T-helper 2 cell treated with Interferon-gamma antibody and Interleukin-4, amounts not matched to agents 5 μg/mL and 100 μg/mL, for 36 hours (primary cell): ENCODE data around the gene OR9Q2.

Experiments used
- DNase-seq: peaks from one replicate; pipeline ENCODE4 v3.0.0; 2021; ENCODE audit warnings: low spot score
- H3K27ac Mint-ChIP-seq: one replicate; pipeline ENCODE4 v1.8.0; 2021; ENCODE audit warnings: mild to moderate bottlenecking, mixed read lengths
- H3K27me3 Mint-ChIP-seq: one replicate; pipeline ENCODE4 v1.8.0; 2021; ENCODE audit warnings: low read depth, mixed read lengths
- H3K36me3 Mint-ChIP-seq: one replicate; pipeline ENCODE4 v1.8.0; 2021; ENCODE audit warnings: low read depth, mixed read lengths
- H3K4me1 Mint-ChIP-seq: one replicate; pipeline ENCODE4 v1.8.0; 2021; ENCODE audit warnings: low read depth, mixed read lengths
- H3K4me3 Mint-ChIP-seq: one replicate; pipeline ENCODE4 v1.8.0; 2022; ENCODE audit warnings: mild to moderate bottlenecking, moderate library complexity, mixed read lengths
- H3K9me3 Mint-ChIP-seq: one replicate; pipeline ENCODE4 v1.8.0; 2021; ENCODE audit warnings: mixed read lengths

Gene OR9Q2

GRCh38 chr11:58188770-58189169 lies at the start of gene OR9Q2:
Gene OR9Q2, plus strand, starts transcription at chr11:58189070. Its CDS starts 1,421 bp downstream, at chr11:58190491.
- Mint-ChIP-seq H3K4me3 (no peak within 1 kb of the TSS), H3K27me3 (no peaks in the 10 kb centered on the region), H3K9me3 (no peaks in the 10 kb centered on the region), H3K4me1 (no peaks in the 10 kb centered on the region), H3K36me3 (no peaks in the 10 kb centered on the region), H3K27ac (no peak within 1 kb of the TSS)
- DNase-seq, result no peak

- peaks cover 2% of the 10 kb centered on the region for H3K27me3 Mint-ChIP-seq
- no peak for DNase-seq
- H3K27ac Mint-ChIP-seq, result no peak overlapping the region
- H3K36me3 Mint-ChIP-seq, result no peaks in the 10 kb centered on the region
- peaks cover 4% of the 10 kb centered on the region for H3K9me3 Mint-ChIP-seq
- no peak overlapping the region for H3K4me3 Mint-ChIP-seq
- no peaks in the 10 kb centered on the region for H3K4me1 Mint-ChIP-seq
These were observed 46.1 kb upstream of the OR9Q2 start for GRCh38 chr11:58142761-58143160.

DNA sequence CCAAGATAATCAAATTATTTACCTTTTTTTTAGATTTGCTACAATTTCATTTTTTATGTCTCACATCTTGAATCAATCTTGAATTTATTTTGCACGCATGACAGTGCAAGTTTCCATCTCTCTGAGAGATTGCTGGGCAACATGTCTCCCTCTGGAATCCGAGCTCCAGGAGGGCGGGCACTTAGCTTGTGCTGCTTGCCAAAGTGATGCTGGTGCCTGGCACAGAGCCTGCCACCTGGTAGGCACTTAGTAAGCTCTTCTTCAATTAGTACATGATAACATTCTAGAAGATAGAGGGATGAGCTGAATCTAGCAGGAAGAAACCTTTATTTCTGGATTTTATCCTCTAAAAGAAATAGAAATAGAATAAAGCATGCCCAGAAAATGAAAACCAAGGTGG lies 36.1 kb upstream of the OR9Q2 start:
- Mint-ChIP-seq H3K27ac (no peak overlapping the region), H3K4me1 (no peaks in the 10 kb centered on the region), H3K27me3 (no peaks in the 10 kb centered on the region), H3K9me3 (no peaks in the 10 kb centered on the region), H3K36me3 (no peaks in the 10 kb centered on the region), H3K4me3 (no peak overlapping the region)
- no peak for DNase-seq

GRCh38 chr11:58164389-58164788 lies 24.5 kb upstream of the OR9Q2 start:
- Mint-ChIP-seq H3K27ac (no peak overlapping the region), H3K9me3 (no peaks in the 10 kb centered on the region), H3K4me3 (no peak overlapping the region), H3K36me3 (no peaks in the 10 kb centered on the region), H3K27me3 (peaks cover 3% of the 10 kb centered on the region), H3K4me1 (no peaks in the 10 kb centered on the region)
- DNase-seq, result no peak

GRCh38 chr11:58164990-58165389 lies 23.9 kb upstream of the OR9Q2 start:
- Mint-ChIP-seq H3K27me3 (peaks cover 3% of the 10 kb centered on the region), H3K36me3 (no peaks in the 10 kb centered on the region), H3K4me3 (no peak overlapping the region), H3K9me3 (no peaks in the 10 kb centered on the region), H3K27ac (no peak overlapping the region), H3K4me1 (no peaks in the 10 kb centered on the region)
- no peak for DNase-seq

DNA sequence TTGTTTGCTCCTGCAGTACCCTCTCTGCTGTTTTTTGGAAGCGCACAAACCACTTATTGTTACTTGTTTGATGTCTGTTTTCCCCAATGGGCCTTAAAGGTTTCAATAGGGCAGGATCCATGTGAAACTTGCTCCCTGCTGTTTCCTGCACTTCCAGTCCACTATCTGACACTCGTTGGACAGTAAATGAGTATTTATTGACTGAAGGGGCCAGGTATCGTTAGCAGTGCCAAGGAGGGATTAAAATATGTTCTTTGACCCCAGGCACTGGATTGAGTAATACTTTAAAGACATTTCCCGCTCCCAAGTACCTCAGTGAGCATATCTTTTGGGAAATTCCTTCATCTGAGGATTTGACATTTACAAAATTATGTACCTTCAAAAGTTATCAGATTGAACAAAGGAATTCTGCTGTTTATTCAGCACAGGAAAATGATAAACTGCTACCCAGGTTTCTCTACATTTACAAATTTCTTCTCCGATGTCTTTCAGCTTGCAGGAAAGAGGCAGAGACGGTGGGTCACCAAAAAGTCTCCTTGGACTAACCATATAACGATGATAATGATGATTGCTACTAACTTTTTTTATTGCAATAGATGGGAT lies 23.3 kb upstream of the OR9Q2 start:
- Mint-ChIP-seq H3K27me3 (peaks cover 3% of the 10 kb centered on the region), H3K27ac (no peak overlapping the region), H3K4me3 (no peak overlapping the region), H3K4me1 (no peaks in the 10 kb centered on the region), H3K9me3 (no peaks in the 10 kb centered on the region), H3K36me3 (no peaks in the 10 kb centered on the region)
- no peak for DNase-seq

GRCh38 chr11:58177409-58178054 lies 11.3 kb upstream of the OR9Q2 start:
- Mint-ChIP-seq H3K27ac (no peak overlapping the region), H3K9me3 (no peaks in the 10 kb centered on the region), H3K4me3 (no peak overlapping the region), H3K36me3 (no peaks in the 10 kb centered on the region), H3K4me1 (no peaks in the 10 kb centered on the region), H3K27me3 (no peaks in the 10 kb centered on the region)
- no peak for DNase-seq

DNA sequence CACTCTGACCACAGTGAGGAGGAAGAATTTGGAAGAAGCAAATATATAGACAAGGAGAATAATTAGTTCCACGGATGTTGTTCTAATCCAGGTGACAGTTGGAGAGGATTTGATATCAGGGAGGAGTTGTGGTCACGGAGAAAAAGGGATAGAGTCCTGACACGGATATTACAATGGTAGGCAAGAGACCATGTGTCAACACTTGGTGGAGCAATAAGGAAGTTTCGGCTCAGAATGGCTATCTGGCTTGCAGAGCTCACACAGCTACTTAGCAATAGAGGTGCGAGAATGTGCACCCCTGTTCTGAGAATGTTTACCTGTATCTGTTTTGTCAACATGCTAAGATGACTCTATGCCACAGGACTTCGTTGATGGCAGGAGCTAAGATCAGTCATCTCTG lies 10.4 kb upstream of the OR9Q2 start:
- Mint-ChIP-seq H3K4me1 (no peaks in the 10 kb centered on the region), H3K36me3 (no peaks in the 10 kb centered on the region), H3K4me3 (no peak overlapping the region), H3K27ac (no peak overlapping the region), H3K9me3 (no peaks in the 10 kb centered on the region), H3K27me3 (no peaks in the 10 kb centered on the region)
- DNase-seq, result no peak

GRCh38 chr11:58179648-58180047 lies 9.2 kb upstream of the OR9Q2 start:
- no peaks in the 10 kb centered on the region for H3K36me3 Mint-ChIP-seq
- no peak for DNase-seq
- no peaks in the 10 kb centered on the region for H3K9me3 Mint-ChIP-seq
- no peaks in the 10 kb centered on the region for H3K4me1 Mint-ChIP-seq
- no peak overlapping the region for H3K27ac Mint-ChIP-seq
- H3K4me3 Mint-ChIP-seq, result no peak overlapping the region
- H3K27me3 Mint-ChIP-seq, result no peaks in the 10 kb centered on the region

- Mint-ChIP-seq H3K27ac (no peak overlapping the region), H3K9me3 (no peaks in the 10 kb centered on the region), H3K27me3 (no peaks in the 10 kb centered on the region), H3K4me3 (no peak overlapping the region), H3K36me3 (no peaks in the 10 kb centered on the region), H3K4me1 (no peaks in the 10 kb centered on the region)
- DNase-seq, result no peak
These were observed 1.9 kb upstream of the OR9Q2 start for GRCh38 chr11:58186938-58187337.

DNA sequence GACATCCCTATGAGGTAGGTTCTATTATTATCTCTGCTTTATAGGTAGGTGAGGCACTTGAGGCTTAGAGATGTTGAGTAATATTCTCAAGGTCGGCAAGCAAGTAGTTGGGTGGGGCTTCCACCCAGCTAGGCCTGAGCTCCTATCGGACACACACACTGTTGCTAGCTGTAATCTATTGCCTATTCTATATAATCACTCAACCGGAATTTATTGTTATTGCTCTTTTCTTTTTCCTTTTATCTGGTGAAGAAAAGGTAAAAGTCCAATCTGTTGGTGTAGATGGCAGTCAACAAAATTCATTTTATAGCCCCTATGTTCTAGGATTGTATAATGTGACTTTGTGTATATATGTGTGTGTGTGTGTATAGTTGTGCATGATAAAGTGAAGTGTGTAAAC lies 3.4 kb downstream of the OR9Q2 start:
- Mint-ChIP-seq H3K27me3 (no peaks in the 10 kb centered on the region), H3K4me3 (no peak overlapping the region), H3K4me1 (no peaks in the 10 kb centered on the region), H3K36me3 (no peaks in the 10 kb centered on the region), H3K9me3 (no peaks in the 10 kb centered on the region), H3K27ac (no peak overlapping the region)
- DNase-seq, result no peak

DNA sequence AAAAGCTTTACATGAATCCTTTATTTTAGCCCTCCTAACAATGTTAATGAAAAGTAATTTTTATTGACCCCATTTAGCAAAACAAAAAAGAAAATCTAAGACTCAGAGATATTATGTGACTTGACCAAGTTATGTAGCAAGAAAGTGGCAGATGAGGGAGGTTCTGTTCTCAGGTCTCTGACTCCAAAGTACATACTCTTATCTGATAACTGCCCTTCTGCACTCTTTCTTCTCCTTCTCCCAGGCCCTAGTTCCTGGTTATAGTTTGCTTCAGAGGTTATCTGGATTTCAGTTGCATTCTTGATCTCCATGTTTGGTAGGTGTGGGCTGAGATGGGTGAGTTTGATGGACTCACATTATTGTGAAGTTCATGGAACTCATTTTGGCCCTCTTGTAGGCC lies 4.5 kb downstream of the OR9Q2 start:
- H3K4me3 Mint-ChIP-seq, result no peak overlapping the region
- H3K27me3 Mint-ChIP-seq, result no peaks in the 10 kb centered on the region
- H3K4me1 Mint-ChIP-seq, result no peaks in the 10 kb centered on the region
- no peaks in the 10 kb centered on the region for H3K36me3 Mint-ChIP-seq
- peaks cover 5% of the 10 kb centered on the region for H3K9me3 Mint-ChIP-seq
- no peak overlapping the region for H3K27ac Mint-ChIP-seq
- DNase-seq, result no peak

DNA sequence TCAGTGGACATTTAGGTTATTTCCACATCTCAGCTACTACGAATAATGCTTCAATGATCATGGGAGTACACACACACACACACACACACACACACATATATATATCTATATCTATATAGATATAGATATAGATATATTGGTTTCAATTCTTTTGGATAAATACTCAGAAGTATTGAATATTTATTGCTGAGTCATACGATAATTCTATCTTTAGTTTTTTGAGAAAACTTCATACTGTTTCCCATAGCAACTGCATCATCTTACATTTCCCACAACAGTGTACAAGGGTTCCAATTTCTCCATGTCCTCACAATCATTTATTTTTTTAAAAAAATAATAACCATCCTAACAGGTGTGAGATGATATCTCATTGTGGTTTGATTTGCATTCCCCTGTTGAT lies 7.1 kb downstream of the OR9Q2 start:
- Mint-ChIP-seq H3K4me3 (no peak overlapping the region), H3K9me3 (peaks cover 5% of the 10 kb centered on the region), H3K27me3 (no peaks in the 10 kb centered on the region), H3K27ac (no peak overlapping the region), H3K36me3 (no peaks in the 10 kb centered on the region), H3K4me1 (no peaks in the 10 kb centered on the region)
- no peak for DNase-seq

GRCh38 chr11:58199271-58199670 lies 10.4 kb downstream of the OR9Q2 start:
- H3K36me3 Mint-ChIP-seq, result no peaks in the 10 kb centered on the region
- DNase-seq, result no peak
- H3K4me1 Mint-ChIP-seq, result no peaks in the 10 kb centered on the region
- H3K27ac Mint-ChIP-seq, result no peak overlapping the region
- peaks cover 5% of the 10 kb centered on the region for H3K9me3 Mint-ChIP-seq
- H3K27me3 Mint-ChIP-seq, result no peaks in the 10 kb centered on the region
- no peak overlapping the region for H3K4me3 Mint-ChIP-seq

DNA sequence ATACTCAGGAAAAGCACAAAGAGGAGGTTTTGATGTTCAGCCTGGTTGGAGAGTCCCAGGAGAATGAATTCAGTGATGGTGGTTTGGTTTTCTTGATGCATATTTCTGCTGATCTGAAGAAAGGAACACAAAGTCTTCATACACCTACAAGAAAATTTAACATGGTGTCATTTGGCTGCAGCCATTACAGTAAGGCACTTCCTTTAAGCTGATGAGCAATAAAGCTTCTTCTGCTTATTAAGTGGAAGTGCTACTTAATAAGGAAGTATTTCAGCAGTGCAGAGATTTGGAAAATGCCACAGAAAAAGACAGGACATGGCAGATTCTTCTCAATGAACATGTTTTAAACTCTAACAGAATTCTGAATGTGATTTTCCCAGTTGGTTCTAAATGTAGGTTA lies 15.2 kb downstream of the OR9Q2 start, which contains the start of gene OR1S2:
OR1S2 (minus strand) TSS at position 101 of the 400 bp plus-strand sequence; CDS start at position 101, 0 bp downstream.
- no peaks in the 10 kb centered on the region for H3K4me1 Mint-ChIP-seq
- DNase-seq, result no peak
- no peak within 1 kb of the TSS for H3K27ac Mint-ChIP-seq
- no peaks in the 10 kb centered on the region for H3K36me3 Mint-ChIP-seq
- no peaks in the 10 kb centered on the region for H3K27me3 Mint-ChIP-seq
- no peaks in the 10 kb centered on the region for H3K9me3 Mint-ChIP-seq
- H3K4me3 Mint-ChIP-seq, result no peak within 1 kb of the TSS
